Peyer's patch (tissue), 4 donors: ENCODE results near the gene FNDC3A.
"Not testable (repeated sequence)": the region's sequence is repeated elsewhere in the genome, so short reads cannot be mapped to it uniquely, and the experiment has no call there.

Source experiments
- POLR2A ChIP-seq, 2 donors: fragments of 450-650 bp; IDR thresholded peaks; one replicate each; pipeline ENCODE4 v1.5.1; 2017; ENCODE audit warnings: antibody characterized with exemption in 2 of 2, mild to moderate bottlenecking in 2 of 2, moderate library complexity in 2 of 2
- TF ChIP-seq, protein P1 (sequence below), 6 experiments: fragments of 450-650 bp in 4 of 6; fragments of 200-600 bp in 2 of 6; sonication (generic) in 1 of 6; IDR thresholded peaks; one replicate each; pipeline ENCODE4 v1.5.1; 2017 to 2019; ENCODE audit warnings: antibody characterized with exemption in 6 of 6, mild to moderate bottlenecking in 3 of 6, moderate library complexity in 1 of 6

DNA sequence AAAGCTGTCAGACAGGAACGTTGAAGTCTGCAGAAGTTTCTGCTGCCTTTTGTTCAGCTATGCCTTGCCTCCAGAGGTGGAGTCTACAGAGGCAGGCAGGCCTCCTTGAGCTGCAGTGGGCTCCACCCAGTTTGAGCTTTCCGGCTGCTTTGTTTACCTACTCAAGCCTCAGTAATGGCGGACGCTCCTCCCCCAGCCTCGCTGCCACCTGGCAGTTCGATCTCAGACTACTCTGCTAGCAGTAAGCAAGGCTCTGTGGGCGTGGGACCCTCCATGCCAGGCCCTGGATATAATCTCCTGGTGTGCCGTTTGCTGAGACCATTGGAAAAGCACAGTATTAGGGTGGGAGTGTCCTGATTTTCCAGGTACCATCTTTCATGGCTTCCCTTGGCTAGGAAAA is 187.4 kb downstream of the FNDC3A start:
- TF ChIP-seq POLR2A (IDR thresholded peaks at IDR 0.05) = not testable (repeated sequence)
- TF ChIP-seq, protein P1, sequence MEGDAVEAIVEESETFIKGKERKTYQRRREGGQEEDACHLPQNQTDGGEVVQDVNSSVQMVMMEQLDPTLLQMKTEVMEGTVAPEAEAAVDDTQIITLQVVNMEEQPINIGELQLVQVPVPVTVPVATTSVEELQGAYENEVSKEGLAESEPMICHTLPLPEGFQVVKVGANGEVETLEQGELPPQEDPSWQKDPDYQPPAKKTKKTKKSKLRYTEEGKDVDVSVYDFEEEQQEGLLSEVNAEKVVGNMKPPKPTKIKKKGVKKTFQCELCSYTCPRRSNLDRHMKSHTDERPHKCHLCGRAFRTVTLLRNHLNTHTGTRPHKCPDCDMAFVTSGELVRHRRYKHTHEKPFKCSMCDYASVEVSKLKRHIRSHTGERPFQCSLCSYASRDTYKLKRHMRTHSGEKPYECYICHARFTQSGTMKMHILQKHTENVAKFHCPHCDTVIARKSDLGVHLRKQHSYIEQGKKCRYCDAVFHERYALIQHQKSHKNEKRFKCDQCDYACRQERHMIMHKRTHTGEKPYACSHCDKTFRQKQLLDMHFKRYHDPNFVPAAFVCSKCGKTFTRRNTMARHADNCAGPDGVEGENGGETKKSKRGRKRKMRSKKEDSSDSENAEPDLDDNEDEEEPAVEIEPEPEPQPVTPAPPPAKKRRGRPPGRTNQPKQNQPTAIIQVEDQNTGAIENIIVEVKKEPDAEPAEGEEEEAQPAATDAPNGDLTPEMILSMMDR (IDR thresholded peaks at IDR 0.05) = not testable (repeated sequence)
